ENCODE measurements around the gene ADNP2.

- TF ChIP-seq FOS (IDR thresholded peaks at IDR 0.05; ENCODE audit: low read depth, low read length) (no peak), CTCF (conservative IDR thresholded peaks at IDR 0.05; ENCODE audit: low read depth, low read length) (no peak), MAFK (IDR thresholded peaks at IDR 0.05; ENCODE audit: low read depth, low read length) (no peak), ELK1 (IDR thresholded peaks at IDR 0.05; ENCODE audit: borderline replicate concordance, low read depth, low read length) (no peak), USF2 (IDR thresholded peaks at IDR 0.05; ENCODE audit: low read depth, low read length) (no peak), POLR2A (IDR thresholded peaks at IDR 0.05; ENCODE audit: low read depth, low read length) (no peak), CHD1 (IDR thresholded peaks at IDR 0.05; ENCODE audit: low read depth, low read length) (no peak), MAZ (IDR thresholded peaks at IDR 0.05; ENCODE audit: borderline replicate concordance, low read depth, low read length) (no peak), RAD21 (IDR thresholded peaks at IDR 0.05; ENCODE audit: low read length) (no peak), RFX5 (IDR thresholded peaks at IDR 0.05; ENCODE audit: low read depth, low read length) (no peak), CEBPB (IDR thresholded peaks at IDR 0.05; ENCODE audit: low read depth, low read length) (no peak), MXI1 (IDR thresholded peaks at IDR 0.05; ENCODE audit: borderline replicate concordance, low read depth, low read length) (no peak), RCOR1 (IDR thresholded peaks at IDR 0.05; ENCODE audit: insufficient replicate concordance, low read length) (no peak), BHLHE40 (IDR thresholded peaks at IDR 0.05; ENCODE audit: low read depth, low read length) (no peak)
Measured at GRCh38 chr18:80137976-80138375, 28.9 kb downstream of the ADNP2 start.

Measured in IMR-90 (cell line).